HEK293 (cell line): ENCODE results near the gene PPP4R2.

Experiments
- CTCF ChIA-PET: fragments of 350-600 bp; formaldehyde crosslinking; extraction: SDS; loops from one replicate; lab custom pipeline; 2021; ENCODE audit warnings: antibody characterized with exemption; lab: Yijun Ruan, JAX
- POLR2A ChIA-PET: fragments of 300-600 bp; formaldehyde crosslinking; extraction: SDS; loops from one replicate; lab custom pipeline; 2020; ENCODE audit warnings: antibody characterized with exemption, inconsistent platforms; lab: Yijun Ruan, JAX
- H3K27ac ChIP-seq: fragments of 200-500 bp; sonication (Bioruptor generic); 2 replicates; pipeline ENCODE4 v1.5.1; 2014; ENCODE audit warnings: low read depth, low read length, control low read depth, inconsistent platforms; ENCODE audit errors: extremely low read depth
- H3K36me3 ChIP-seq, 2 experiments: fragments of 200-500 bp in 1 of 2; sonication (Bioruptor generic) in 1 of 2; 1 replicate in 1 of 2; 2 replicates in 1 of 2; pipeline ENCODE4 v1.5.1; 2014 to 2017; ENCODE audit warnings: inconsistent platforms in 2 of 2, low read length in 2 of 2; ENCODE audit not compliant: control insufficient read depth in 2 of 2, insufficient read depth in 1 of 2
- H3K4me1 ChIP-seq: fragments of 200-500 bp; sonication (Bioruptor generic); 2 replicates; pipeline ENCODE4 v1.5.1; 2014; ENCODE audit warnings: mild to moderate bottlenecking, low read length, inconsistent platforms; ENCODE audit not compliant: control insufficient read depth, insufficient read depth
- H3K4me3 ChIP-seq: 2 replicates; pipeline ENCODE4 v1.5.1; 2011; ENCODE audit warnings: low read depth, mild to moderate bottlenecking, control low read depth, low read length, moderate library complexity
- H3K9me3 ChIP-seq: fragments of 200-500 bp; sonication (Bioruptor generic); 2 replicates; pipeline ENCODE4 v1.5.1; 2014; ENCODE audit warnings: low read depth, low read length, inconsistent platforms; ENCODE audit not compliant: control insufficient read depth, insufficient read depth
- BCL11A ChIP-seq: fragments of 450-650 bp; formaldehyde crosslinking; IDR thresholded peaks from 2 replicates; pipeline ENCODE4 v1.5.1; 2016; ENCODE audit warnings: low read depth, missing biosample characterization, missing genetic modification characterization
- KLF9 ChIP-seq: fragments of 450-650 bp; formaldehyde crosslinking; IDR thresholded peaks from 2 replicates; pipeline ENCODE4 v1.5.1; 2016; ENCODE audit warnings: missing biosample characterization, missing genetic modification characterization, low read depth
- SP7 ChIP-seq: fragments of 450-650 bp; formaldehyde crosslinking; IDR thresholded peaks from 2 replicates; pipeline ENCODE4 v1.5.1; 2016; ENCODE audit warnings: missing biosample characterization, missing genetic modification characterization
- ZNF112 ChIP-seq: fragments of 450-650 bp; formaldehyde crosslinking; IDR thresholded peaks from 2 replicates; pipeline ENCODE4 v1.5.0; 2017; ENCODE audit warnings: missing biosample characterization, missing genetic modification characterization
- ZNF19 ChIP-seq: fragments of 450-650 bp; formaldehyde crosslinking; IDR thresholded peaks from 2 replicates; pipeline ENCODE4; 2016; ENCODE audit warnings: missing biosample characterization, missing genetic modification characterization, low read depth
- ZNF221 ChIP-seq: fragments of 450-650 bp; formaldehyde crosslinking; IDR thresholded peaks from 2 replicates; pipeline ENCODE4 v1.5.1; 2017; ENCODE audit warnings: missing biosample characterization, missing genetic modification characterization, borderline replicate concordance
- ZNF23 ChIP-seq: fragments of 450-650 bp; formaldehyde crosslinking; IDR thresholded peaks from 2 replicates; pipeline ENCODE4 v1.5.1; 2016; ENCODE audit warnings: missing biosample characterization, missing genetic modification characterization, borderline replicate concordance
- ZNF239 ChIP-seq: fragments of 450-650 bp; formaldehyde crosslinking; IDR thresholded peaks from 2 replicates; pipeline ENCODE4 v1.5.1; 2016; ENCODE audit warnings: missing biosample characterization, missing genetic modification characterization
- ZNF366 ChIP-seq: fragments of 450-650 bp; formaldehyde crosslinking; conservative IDR thresholded peaks from 2 replicates; pipeline ENCODE4 v1.5.1; 2016; ENCODE audit warnings: missing biosample characterization, missing genetic modification characterization
- ZNF433 ChIP-seq: fragments of 450-650 bp; formaldehyde crosslinking; IDR thresholded peaks from 2 replicates; pipeline ENCODE4 v1.5.1; 2016; ENCODE audit warnings: missing biosample characterization, missing genetic modification characterization, low read depth
- ZNF510 ChIP-seq: fragments of 450-650 bp; formaldehyde crosslinking; IDR thresholded peaks from 2 replicates; pipeline ENCODE4 v1.5.1; 2018; ENCODE audit warnings: mild to moderate bottlenecking, missing genetic modification characterization, missing biosample characterization; ENCODE audit not compliant: insufficient replicate concordance
- ZNF529 ChIP-seq: fragments of 450-650 bp; formaldehyde crosslinking; IDR thresholded peaks from 2 replicates; pipeline ENCODE4 v1.5.1; 2017; ENCODE audit warnings: missing genetic modification characterization, missing biosample characterization; ENCODE audit not compliant: insufficient replicate concordance
- ZNF585B ChIP-seq: fragments of 450-650 bp; formaldehyde crosslinking; IDR thresholded peaks from 2 replicates; pipeline ENCODE4 v1.5.1; 2016; ENCODE audit warnings: missing biosample characterization, missing genetic modification characterization
- ZNF654 ChIP-seq: fragments of 450-650 bp; formaldehyde crosslinking; IDR thresholded peaks from 2 replicates; pipeline ENCODE4 v1.5.1; 2016; ENCODE audit warnings: low read depth, missing biosample characterization, missing genetic modification characterization
- ZNF701 ChIP-seq: fragments of 450-650 bp; formaldehyde crosslinking; IDR thresholded peaks from 2 replicates; pipeline ENCODE4 v1.5.1; 2016; ENCODE audit warnings: missing biosample characterization, missing genetic modification characterization
- ZNF785 ChIP-seq: fragments of 450-650 bp; formaldehyde crosslinking; IDR thresholded peaks from 2 replicates; pipeline ENCODE4 v1.5.1; 2016; ENCODE audit warnings: missing biosample characterization, missing genetic modification characterization
- TF ChIP-seq, protein P1 (sequence below): fragments of 450-650 bp; formaldehyde crosslinking; IDR thresholded peaks from 2 replicates; pipeline ENCODE4 v1.5.1; 2016; ENCODE audit warnings: missing biosample characterization, missing genetic modification characterization, borderline replicate concordance
- TF ChIP-seq, protein P2 (sequence below): fragments of 450-650 bp; formaldehyde crosslinking; IDR thresholded peaks from 2 replicates; pipeline ENCODE4 v1.5.1; 2016; ENCODE audit warnings: missing biosample characterization, missing genetic modification characterization
- TF ChIP-seq, protein P3 (sequence below): fragments of 450-650 bp; formaldehyde crosslinking; IDR thresholded peaks from 2 replicates; pipeline ENCODE4 v1.5.1; 2016; ENCODE audit warnings: missing biosample characterization, missing genetic modification characterization
- TF ChIP-seq, protein P4 (sequence below): fragments of 450-650 bp; formaldehyde crosslinking; IDR thresholded peaks from 2 replicates; pipeline ENCODE4 v1.5.1; 2016; ENCODE audit warnings: missing biosample characterization, missing genetic modification characterization, low read depth

PPP4R2 gene

DNA sequence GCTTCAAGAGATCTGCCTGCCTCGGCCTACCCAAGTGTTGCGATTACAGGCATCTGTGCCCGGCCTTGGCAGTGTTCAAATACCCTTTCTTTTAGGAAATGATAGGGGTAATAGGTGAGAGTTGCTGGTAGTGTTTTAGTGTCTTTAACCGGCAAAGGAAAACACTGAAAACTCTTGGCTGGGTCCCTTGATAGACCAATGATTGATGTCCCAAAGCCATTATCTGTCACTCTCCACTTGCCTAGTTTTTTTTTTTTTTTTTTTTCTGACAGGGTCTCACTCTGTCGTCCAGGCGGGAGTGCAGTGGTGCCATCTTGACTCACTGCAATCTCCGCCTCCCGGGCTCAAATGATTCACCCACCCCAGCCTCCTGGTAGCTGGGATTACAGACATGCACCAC, 84.5 kb downstream of the PPP4R2 start:
- TF ChIP-seq ZNF23 (tag by site-specific recombination) = no peak
- no peak for TF ChIP-seq SP7 (tag by site-specific recombination)
- TF ChIP-seq, protein P1, sequence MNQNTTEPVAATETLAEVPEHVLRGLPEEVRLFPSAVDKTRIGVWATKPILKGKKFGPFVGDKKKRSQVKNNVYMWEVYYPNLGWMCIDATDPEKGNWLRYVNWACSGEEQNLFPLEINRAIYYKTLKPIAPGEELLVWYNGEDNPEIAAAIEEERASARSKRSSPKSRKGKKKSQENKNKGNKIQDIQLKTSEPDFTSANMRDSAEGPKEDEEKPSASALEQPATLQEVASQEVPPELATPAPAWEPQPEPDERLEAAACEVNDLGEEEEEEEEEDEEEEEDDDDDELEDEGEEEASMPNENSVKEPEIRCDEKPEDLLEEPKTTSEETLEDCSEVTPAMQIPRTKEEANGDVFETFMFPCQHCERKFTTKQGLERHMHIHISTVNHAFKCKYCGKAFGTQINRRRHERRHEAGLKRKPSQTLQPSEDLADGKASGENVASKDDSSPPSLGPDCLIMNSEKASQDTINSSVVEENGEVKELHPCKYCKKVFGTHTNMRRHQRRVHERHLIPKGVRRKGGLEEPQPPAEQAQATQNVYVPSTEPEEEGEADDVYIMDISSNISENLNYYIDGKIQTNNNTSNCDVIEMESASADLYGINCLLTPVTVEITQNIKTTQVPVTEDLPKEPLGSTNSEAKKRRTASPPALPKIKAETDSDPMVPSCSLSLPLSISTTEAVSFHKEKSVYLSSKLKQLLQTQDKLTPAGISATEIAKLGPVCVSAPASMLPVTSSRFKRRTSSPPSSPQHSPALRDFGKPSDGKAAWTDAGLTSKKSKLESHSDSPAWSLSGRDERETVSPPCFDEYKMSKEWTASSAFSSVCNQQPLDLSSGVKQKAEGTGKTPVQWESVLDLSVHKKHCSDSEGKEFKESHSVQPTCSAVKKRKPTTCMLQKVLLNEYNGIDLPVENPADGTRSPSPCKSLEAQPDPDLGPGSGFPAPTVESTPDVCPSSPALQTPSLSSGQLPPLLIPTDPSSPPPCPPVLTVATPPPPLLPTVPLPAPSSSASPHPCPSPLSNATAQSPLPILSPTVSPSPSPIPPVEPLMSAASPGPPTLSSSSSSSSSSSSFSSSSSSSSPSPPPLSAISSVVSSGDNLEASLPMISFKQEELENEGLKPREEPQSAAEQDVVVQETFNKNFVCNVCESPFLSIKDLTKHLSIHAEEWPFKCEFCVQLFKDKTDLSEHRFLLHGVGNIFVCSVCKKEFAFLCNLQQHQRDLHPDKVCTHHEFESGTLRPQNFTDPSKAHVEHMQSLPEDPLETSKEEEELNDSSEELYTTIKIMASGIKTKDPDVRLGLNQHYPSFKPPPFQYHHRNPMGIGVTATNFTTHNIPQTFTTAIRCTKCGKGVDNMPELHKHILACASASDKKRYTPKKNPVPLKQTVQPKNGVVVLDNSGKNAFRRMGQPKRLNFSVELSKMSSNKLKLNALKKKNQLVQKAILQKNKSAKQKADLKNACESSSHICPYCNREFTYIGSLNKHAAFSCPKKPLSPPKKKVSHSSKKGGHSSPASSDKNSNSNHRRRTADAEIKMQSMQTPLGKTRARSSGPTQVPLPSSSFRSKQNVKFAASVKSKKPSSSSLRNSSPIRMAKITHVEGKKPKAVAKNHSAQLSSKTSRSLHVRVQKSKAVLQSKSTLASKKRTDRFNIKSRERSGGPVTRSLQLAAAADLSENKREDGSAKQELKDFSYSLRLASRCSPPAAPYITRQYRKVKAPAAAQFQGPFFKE = no peak
- TF ChIP-seq, all 188 proteins: peak for 0
- CTCF ChIA-PET = no interaction called here
- POLR2A ChIA-PET = no interaction called here

DNA sequence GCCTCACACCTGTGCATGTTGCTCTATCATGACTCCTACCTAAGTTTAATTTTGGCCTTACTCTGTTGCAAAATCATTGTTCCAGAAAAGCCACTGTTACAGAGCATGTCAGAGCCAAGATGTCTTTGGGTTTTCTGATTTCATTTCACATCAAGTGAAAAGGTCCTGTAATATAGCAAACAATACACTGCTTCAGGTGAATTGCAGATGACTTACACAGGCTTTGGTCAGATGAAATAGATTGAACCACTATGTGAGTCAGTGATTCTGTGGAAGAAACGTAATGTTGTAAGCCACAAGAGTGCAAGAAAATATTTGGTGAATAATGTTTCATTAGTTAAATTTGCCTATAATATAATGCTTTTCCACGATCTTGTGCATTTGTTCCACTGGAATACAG, 87.6 kb downstream of the PPP4R2 start:
- H3K4me3 ChIP-seq = no peak overlapping the region
- H3K36me3 ChIP-seq = no peaks in the 10 kb centered on the region
- TF ChIP-seq ZNF510 (no peak), ZNF23 (tag by site-specific recombination) (no peak), ZNF785 (tag by site-specific recombination) (no peak), ZNF529 (tag by site-specific recombination) (no peak)
- TF ChIP-seq, all 188 proteins: peak for 0
- ChIA-PET CTCF (interaction anchor here (1.2 kb wide), 1 partner anchor 236 kb away, joined by 3 read pairs; the partner anchor contains the start of gene SHQ1), POLR2A (no interaction called here)
- no peaks in the 10 kb centered on the region for H3K4me1 ChIP-seq
- H3K27ac ChIP-seq = no peak overlapping the region
- no peaks in the 10 kb centered on the region for H3K9me3 ChIP-seq

More for the DNA sequence above, 84.5 kb downstream of the PPP4R2 start:
- H3K27ac ChIP-seq = no peak overlapping the region
- no peaks in the 10 kb centered on the region for H3K4me1 ChIP-seq
- no peak overlapping the region for H3K4me3 ChIP-seq
- no peaks in the 10 kb centered on the region for H3K36me3 ChIP-seq
- no peaks in the 10 kb centered on the region for H3K9me3 ChIP-seq

DNA sequence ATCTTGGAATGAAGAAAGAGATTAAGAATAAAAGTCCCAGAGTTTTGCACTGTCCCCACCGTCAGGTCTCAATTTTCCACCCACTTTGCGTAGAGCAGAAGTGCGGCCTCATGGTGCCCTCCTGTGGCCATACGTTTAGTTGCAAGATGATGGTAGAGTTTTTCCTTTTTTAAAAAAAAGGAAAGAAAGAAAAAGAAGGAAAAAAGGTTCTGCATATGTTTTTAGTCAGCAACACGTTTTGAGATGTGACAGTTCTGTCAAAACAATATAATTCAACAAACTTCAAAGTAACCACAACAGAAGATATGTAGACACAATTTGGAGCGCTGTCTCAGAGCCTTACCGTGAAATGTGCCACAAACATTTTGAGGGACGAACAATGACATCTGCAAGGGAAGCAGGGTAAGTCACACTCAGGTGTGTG, 89.5 kb downstream of the PPP4R2 start:
- H3K36me3 ChIP-seq = no peaks in the 10 kb centered on the region
- H3K27ac ChIP-seq = no peak overlapping the region
- ChIA-PET CTCF (interaction anchor here (0.6 to 2.4 kb wide), 22 partner anchors 9 to 1322 kb away, joined by 3 to 17 read pairs (median 4); partner anchors contain the start of genes GXYLT2 and SHQ1), POLR2A (interaction anchor here (0.7 kb wide), 2 partner anchors 9 to 193 kb away, joined by 3 read pairs; no protein-coding TSS in a partner anchor)
- no peaks in the 10 kb centered on the region for H3K9me3 ChIP-seq
- no peaks in the 10 kb centered on the region for H3K4me1 ChIP-seq
- H3K4me3 ChIP-seq = no peak overlapping the region
- TF ChIP-seq ZNF366 (tag by site-specific recombination) (peak; percentile 33; the same call in 1 of the 2 replicates), ZNF585B (tag by site-specific recombination) (no peak), BCL11A (no peak), ZNF433 (tag by site-specific recombination) (no peak), ZNF19 (tag by site-specific recombination) (no peak), SP7 (tag by site-specific recombination) (no peak), ZNF112 (no peak), ZNF221 (no peak), ZNF239 (tag by site-specific recombination) (no peak), ZNF785 (tag by site-specific recombination) (no peak), ZNF701 (no peak), KLF9 (tag by site-specific recombination) (no peak), ZNF654 (tag by site-specific recombination) (peak; percentile 77)
- TF ChIP-seq, protein P2, sequence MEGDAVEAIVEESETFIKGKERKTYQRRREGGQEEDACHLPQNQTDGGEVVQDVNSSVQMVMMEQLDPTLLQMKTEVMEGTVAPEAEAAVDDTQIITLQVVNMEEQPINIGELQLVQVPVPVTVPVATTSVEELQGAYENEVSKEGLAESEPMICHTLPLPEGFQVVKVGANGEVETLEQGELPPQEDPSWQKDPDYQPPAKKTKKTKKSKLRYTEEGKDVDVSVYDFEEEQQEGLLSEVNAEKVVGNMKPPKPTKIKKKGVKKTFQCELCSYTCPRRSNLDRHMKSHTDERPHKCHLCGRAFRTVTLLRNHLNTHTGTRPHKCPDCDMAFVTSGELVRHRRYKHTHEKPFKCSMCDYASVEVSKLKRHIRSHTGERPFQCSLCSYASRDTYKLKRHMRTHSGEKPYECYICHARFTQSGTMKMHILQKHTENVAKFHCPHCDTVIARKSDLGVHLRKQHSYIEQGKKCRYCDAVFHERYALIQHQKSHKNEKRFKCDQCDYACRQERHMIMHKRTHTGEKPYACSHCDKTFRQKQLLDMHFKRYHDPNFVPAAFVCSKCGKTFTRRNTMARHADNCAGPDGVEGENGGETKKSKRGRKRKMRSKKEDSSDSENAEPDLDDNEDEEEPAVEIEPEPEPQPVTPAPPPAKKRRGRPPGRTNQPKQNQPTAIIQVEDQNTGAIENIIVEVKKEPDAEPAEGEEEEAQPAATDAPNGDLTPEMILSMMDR (tag by site-specific recombination) = peak; percentile 39; the same call in 1 of the 2 replicates
- TF ChIP-seq, protein P3, sequence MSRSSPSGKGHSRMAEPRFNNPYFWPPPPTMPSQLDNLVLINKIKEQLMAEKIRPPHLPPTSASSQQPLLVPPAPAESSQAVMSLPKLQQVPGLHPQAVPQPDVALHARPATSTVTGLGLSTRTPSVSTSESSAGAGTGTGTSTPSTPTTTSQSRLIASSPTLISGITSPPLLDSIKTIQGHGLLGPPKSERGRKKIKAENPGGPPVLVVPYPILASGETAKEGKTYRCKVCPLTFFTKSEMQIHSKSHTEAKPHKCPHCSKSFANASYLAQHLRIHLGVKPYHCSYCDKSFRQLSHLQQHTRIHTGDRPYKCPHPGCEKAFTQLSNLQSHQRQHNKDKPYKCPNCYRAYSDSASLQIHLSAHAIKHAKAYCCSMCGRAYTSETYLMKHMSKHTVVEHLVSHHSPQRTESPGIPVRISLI = peak; percentile 87
- TF ChIP-seq, protein P4, sequence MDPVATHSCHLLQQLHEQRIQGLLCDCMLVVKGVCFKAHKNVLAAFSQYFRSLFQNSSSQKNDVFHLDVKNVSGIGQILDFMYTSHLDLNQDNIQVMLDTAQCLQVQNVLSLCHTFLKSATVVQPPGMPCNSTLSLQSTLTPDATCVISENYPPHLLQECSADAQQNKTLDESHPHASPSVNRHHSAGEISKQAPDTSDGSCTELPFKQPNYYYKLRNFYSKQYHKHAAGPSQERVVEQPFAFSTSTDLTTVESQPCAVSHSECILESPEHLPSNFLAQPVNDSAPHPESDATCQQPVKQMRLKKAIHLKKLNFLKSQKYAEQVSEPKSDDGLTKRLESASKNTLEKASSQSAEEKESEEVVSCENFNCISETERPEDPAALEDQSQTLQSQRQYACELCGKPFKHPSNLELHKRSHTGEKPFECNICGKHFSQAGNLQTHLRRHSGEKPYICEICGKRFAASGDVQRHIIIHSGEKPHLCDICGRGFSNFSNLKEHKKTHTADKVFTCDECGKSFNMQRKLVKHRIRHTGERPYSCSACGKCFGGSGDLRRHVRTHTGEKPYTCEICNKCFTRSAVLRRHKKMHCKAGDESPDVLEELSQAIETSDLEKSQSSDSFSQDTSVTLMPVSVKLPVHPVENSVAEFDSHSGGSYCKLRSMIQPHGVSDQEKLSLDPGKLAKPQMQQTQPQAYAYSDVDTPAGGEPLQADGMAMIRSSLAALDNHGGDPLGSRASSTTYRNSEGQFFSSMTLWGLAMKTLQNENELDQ (tag by site-specific recombination) = no peak
